Mammary epithelial cell (primary cell): Measurements from ENCODE around the gene FGG.
A peak's percentile ranks its signal among the peaks of the same experiment; 100 is the strongest.

ENCODE experiments used
- EZH2 ChIP-seq: IDR thresholded peaks from 2 replicates; pipeline ENCODE4 v1.6.1; 2012; ENCODE audit warnings: low read length, inconsistent platforms, borderline replicate concordance
- TF ChIP-seq, protein P1 (sequence below), 2 donors: IDR thresholded peaks in 1 of 2; conservative IDR thresholded peaks in 1 of 2; 2 replicates each; pipeline ENCODE4 v1.5.1; 2011 to 2012; ENCODE audit warnings: inconsistent platforms in 2 of 2, low read length in 2 of 2, mild to moderate bottlenecking in 2 of 2, control low read depth in 1 of 2, low read depth in 1 of 2; ENCODE audit not compliant: insufficient read depth in 1 of 2; ENCODE audit errors: extremely low read depth in 1 of 2

DNA sequence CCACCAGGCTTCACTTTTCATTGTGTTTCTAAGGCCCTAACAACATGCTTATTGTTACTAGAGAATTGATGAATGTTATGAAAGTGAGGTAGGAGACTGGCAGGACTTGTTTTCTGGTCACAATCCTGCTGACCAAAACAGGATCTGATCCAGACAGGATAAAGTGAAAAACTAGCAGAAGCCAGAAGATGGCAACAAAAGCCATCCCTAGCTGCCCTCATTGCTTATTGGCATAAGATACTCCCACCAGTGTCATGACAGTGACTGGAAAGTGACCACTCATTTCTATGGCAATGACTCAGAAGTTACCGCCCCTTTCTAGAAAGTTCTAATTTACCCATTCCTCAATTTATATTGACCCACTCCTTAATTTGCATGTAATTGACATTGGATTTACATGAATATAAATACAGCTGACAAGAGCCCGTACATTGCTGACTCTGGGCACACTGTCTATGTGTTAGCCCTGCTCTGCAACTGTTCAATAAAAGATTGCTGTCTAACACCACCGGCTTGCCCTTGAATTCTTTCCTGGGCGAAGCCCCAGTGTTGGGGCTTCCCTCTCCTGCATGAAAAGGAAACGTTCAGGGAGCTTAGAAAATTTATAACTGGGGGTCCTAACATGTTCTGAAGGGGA lies 30.0 kb upstream of the FGG start:
- TF ChIP-seq, protein P1, sequence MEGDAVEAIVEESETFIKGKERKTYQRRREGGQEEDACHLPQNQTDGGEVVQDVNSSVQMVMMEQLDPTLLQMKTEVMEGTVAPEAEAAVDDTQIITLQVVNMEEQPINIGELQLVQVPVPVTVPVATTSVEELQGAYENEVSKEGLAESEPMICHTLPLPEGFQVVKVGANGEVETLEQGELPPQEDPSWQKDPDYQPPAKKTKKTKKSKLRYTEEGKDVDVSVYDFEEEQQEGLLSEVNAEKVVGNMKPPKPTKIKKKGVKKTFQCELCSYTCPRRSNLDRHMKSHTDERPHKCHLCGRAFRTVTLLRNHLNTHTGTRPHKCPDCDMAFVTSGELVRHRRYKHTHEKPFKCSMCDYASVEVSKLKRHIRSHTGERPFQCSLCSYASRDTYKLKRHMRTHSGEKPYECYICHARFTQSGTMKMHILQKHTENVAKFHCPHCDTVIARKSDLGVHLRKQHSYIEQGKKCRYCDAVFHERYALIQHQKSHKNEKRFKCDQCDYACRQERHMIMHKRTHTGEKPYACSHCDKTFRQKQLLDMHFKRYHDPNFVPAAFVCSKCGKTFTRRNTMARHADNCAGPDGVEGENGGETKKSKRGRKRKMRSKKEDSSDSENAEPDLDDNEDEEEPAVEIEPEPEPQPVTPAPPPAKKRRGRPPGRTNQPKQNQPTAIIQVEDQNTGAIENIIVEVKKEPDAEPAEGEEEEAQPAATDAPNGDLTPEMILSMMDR (conservative IDR thresholded peaks at IDR 0.05 in 1 of 2, IDR thresholded peaks at IDR 0.05 in 1 of 2; ENCODE audit: extremely low read depth in 1 of 2, insufficient read depth in 1 of 2, low read depth in 1 of 2, low read length in 2 of 2) = peak in 1 of 2 donors; percentile 14
- TF ChIP-seq EZH2 = no peak
